GM20000 (cell line): Measurements from ENCODE around the gene PCDHA8.
"Not testable (repeated sequence)": the region's sequence is repeated elsewhere in the genome, so short reads cannot be mapped to it uniquely, and the experiment has no call there.

ENCODE experiments used
- DNase-seq: peaks from one replicate; pipeline ENCODE4 v3.0.0; 2012; ENCODE audit warnings: low spot score
- TF ChIP-seq, protein P1 (sequence below): IDR thresholded peaks from 2 replicates; pipeline ENCODE4 v1.5.1; 2012; ENCODE audit warnings: mild to moderate bottlenecking, control low read depth; ENCODE audit errors: extremely low read depth, missing control alignments

Gene PCDHA8

DNA sequence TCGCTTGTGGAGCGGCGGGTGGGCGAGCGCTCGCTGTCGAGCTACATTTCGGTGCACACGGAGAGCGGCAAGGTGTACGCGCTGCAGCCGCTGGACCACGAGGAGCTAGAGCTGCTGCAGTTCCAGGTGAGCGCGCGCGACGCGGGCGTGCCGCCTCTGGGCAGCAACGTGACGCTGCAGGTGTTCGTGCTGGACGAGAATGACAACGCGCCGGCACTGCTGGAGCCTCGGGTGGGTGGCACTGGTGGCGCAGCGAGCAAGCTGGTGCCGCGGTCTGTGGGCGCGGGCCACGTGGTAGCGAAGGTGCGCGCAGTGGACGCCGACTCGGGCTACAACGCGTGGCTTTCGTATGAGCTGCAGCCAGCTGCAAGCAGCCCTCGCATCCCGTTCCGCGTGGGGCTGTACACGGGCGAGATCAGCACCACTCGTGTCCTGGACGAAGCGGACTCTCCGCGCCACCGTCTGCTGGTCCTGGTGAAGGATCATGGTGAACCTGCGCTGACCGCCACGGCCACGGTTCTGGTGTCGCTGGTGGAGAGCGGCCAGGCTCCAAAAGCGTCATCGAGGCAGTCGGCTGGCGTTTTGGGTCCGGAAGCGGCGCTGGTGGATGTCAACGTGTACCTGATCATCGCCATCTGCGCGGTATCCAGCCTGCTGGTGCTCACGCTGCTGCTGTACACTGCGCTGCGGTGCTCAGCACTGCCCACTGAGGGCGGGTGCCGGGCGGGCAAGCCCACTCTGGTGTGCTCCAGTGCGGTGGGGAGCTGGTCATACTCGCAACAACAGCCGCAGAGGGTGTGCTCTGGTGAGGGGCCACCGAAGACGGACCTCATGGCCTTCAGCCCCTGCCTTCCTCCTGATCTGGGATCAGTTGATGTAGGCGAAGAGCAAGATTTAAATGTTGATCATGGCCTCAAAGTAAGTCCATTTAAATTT, 2.1 kb downstream of the PCDHA8 start:
- no peak for DNase-seq
- TF ChIP-seq, protein P1, sequence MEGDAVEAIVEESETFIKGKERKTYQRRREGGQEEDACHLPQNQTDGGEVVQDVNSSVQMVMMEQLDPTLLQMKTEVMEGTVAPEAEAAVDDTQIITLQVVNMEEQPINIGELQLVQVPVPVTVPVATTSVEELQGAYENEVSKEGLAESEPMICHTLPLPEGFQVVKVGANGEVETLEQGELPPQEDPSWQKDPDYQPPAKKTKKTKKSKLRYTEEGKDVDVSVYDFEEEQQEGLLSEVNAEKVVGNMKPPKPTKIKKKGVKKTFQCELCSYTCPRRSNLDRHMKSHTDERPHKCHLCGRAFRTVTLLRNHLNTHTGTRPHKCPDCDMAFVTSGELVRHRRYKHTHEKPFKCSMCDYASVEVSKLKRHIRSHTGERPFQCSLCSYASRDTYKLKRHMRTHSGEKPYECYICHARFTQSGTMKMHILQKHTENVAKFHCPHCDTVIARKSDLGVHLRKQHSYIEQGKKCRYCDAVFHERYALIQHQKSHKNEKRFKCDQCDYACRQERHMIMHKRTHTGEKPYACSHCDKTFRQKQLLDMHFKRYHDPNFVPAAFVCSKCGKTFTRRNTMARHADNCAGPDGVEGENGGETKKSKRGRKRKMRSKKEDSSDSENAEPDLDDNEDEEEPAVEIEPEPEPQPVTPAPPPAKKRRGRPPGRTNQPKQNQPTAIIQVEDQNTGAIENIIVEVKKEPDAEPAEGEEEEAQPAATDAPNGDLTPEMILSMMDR = no peak

DNA sequence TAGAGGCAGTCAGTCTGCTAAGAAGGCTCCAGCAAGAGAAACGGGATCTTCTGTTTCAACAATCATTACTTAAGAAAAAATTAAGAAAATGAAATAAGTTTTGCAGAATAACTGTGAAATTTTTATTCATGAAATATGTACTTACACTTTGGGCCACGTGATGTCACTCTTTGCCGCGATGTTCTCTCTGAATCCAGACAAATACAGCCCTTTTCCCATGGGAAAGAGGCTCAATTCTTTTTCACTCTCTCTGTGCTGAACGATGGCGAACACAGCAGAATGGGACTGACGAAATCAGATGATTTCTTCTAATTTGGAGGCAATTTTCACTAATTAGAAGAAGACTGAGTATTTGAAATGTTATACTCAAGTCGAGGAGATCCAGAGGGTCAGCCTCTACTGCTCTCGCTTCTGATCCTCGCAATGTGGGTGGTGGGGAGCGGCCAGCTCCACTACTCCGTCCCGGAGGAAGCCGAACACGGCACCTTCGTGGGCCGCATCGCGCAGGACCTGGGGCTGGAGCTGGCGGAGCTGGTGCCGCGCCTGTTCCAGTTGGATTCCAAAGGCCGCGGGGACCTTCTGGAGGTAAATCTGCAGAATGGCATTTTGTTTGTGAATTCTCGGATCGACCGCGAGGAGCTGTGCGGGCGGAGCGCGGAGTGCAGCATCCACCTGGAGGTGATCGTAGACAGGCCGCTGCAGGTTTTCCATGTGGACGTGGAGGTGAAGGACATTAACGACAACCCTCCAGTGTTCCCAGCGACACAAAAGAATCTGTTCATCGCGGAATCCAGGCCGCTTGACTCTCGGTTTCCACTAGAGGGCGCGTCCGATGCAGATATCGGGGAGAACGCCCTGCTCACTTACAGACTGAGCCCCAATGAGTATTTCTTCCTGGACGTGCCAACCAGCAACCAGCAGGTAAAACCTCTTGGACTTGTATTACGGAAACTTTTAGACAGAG, 7.4 kb downstream of the PCDHA8 start, which contains the start of gene PCDHA9:
Gene PCDHA9, plus strand, starts transcription at position 244 of the 964 bp plus-strand sequence. Its CDS starts 114 bp downstream, at position 358.
- DNase-seq = not testable (repeated sequence)

DNA sequence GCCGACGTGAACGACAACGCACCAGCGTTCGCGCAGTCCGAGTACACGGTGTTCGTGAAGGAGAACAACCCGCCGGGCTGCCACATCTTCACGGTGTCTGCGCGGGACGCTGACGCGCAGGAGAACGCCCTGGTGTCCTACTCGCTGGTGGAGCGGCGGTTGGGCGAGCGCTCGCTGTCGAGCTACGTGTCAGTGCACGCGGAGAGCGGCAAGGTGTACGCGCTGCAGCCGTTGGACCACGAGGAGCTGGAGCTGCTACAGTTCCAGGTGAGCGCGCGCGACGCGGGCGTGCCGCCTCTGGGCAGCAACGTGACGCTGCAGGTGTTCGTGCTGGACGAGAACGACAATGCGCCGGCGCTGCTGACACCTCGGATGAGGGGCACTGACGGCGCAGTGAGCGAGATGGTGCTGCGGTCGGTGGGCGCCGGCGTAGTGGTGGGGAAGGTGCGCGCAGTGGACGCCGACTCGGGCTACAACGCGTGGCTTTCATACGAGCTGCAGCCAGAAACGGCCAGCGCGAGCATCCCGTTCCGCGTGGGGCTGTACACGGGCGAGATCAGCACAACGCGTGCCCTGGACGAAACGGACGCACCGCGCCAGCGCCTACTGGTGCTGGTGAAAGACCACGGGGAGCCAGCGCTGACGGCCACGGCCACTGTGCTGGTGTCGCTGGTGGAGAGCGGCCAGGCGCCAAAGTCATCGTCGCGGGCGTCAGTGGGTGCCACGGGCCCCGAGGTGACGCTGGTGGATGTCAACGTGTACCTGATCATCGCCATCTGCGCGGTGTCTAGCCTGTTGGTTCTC, 9.0 kb downstream of the PCDHA8 start:
- not testable (repeated sequence) for DNase-seq

DNA sequence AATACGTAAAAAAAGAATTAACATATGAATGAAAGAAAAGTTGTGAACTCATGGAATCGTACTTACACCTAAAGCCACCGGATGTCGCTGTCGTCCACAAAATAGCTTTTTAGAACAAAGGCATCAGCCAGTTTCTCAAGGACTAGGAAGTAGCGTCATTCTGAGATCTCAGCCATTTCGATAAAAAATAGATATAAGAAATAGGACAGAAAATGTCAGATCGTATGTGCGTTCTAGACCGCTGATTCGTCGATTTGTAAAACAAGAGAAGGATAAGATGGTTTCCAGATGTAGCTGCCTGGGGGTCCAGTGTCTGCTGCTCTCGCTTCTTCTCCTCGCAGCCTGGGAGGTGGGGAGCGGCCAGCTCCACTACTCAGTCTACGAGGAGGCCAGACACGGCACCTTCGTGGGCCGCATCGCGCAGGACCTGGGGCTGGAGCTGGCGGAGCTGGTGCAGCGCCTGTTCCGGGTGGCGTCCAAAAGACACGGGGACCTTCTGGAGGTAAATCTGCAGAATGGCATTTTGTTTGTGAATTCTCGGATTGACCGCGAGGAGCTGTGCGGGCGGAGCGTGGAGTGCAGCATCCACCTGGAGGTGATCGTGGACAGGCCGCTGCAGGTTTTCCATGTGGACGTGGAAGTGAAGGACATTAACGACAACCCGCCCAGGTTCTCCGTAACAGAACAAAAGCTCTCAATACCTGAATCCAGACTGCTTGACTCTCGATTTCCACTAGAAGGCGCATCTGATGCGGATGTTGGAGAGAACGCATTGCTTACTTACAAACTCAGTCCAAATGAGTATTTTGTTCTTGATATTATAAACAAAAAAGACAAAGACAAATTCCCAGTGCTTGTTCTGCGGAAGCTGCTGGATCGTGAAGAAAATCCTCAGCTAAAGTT, 15.0 kb downstream of the PCDHA8 start, which contains the start of gene PCDHA10:
Gene PCDHA10, plus strand, starts transcription at position 126 of the 903 bp plus-strand sequence. Its CDS starts 152 bp downstream, at position 278.
- DNase-seq = no peak
- TF ChIP-seq, protein P1 = no peak

DNA sequence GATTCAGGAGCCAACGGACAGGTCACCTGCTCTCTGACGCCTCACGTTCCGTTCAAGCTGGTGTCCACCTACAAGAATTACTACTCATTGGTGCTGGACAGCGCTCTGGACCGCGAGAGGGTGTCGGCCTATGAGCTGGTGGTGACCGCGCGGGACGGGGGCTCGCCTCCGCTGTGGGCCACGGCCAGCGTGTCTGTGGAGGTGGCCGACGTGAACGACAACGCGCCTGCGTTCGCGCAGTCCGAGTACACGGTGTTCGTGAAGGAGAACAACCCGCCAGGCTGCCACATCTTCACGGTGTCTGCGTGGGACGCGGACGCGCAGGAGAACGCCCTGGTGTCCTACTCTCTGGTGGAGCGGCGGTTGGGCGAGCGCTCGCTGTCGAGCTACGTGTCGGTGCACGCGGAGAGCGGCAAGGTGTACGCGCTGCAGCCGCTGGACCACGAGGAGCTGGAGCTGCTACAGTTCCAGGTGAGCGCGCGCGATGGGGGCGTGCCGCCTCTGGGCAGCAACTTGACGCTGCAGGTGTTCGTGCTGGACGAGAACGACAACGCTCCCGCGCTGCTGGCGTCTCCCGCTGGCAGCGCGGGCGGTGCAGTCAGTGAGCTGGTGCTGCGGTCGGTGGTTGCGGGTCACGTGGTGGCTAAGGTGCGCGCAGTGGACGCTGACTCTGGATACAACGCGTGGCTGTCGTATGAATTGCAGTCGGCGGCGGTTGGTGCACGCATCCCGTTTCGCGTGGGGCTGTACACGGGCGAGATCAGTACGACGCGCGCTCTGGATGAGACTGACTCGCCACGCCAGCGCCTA, 16.4 kb downstream of the PCDHA8 start:
- no peak for DNase-seq
- TF ChIP-seq, protein P1 = no peak

DNA sequence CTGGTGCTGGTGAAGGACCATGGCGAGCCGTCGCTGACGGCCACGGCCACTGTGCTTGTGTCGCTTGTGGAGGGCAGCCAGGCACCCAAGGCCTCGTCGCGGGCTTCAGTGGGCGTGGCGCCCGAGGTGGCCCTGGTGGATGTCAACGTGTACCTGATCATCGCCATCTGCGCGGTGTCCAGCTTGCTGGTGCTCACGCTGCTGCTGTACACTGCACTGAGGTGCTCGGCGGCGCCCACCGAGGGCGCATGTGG, 16.9 kb downstream of the PCDHA8 start:
- TF ChIP-seq, protein P1 = no peak

More for the DNA sequence above, 16.9 kb downstream of the PCDHA8 start:
- DNase-seq = no peak
